ENCODE data around the gene POU2F2. TPM values are rescaled to one million over a fixed set of nuclear protein-coding genes. Genes with fewer than 3 reads are reported as not detected.
"Not testable (repeated sequence)": the region's sequence is repeated elsewhere in the genome, so short reads cannot be mapped to it uniquely, and the experiment has no call there.

The POU2F2 gene
- total RNA-seq, 1 donor from 2014 or later, result 0.65 TPM

- Mint-ChIP-seq H3K27me3 (ENCODE audit: low read depth) (no peaks in the 10 kb centered on the region), H3K9me3 (no peaks in the 10 kb centered on the region)
Observed at GRCh38 chr19:42048992-42049391, 83.3 kb downstream of the POU2F2 start.

GRCh38 chr19:42045575-42045974 lies 86.7 kb downstream of the POU2F2 start:
- TF ChIP-seq CTCF (IDR thresholded peaks at IDR 0.05; ENCODE audit: unreplicated experiment), result no peak
- DNase-seq (ENCODE audit: low spot score in 2 of 2, unreplicated experiment in 2 of 2), result no peak
- Mint-ChIP-seq H3K27me3 (ENCODE audit: low read depth) (no peaks in the 10 kb centered on the region), H3K4me3 (no peak overlapping the region), H3K4me1 (no peaks in the 10 kb centered on the region), H3K9me3 (no peaks in the 10 kb centered on the region), H3K27ac (no peak overlapping the region), H3K36me3 (peaks cover 9% of the 10 kb centered on the region)

More at GRCh38 chr19:42048992-42049391, 83.3 kb downstream of the POU2F2 start:
- TF ChIP-seq CTCF (IDR thresholded peaks at IDR 0.05; ENCODE audit: unreplicated experiment), result no peak
- Mint-ChIP-seq H3K36me3 (peaks cover 19% of the 10 kb centered on the region), H3K27ac (no peak overlapping the region), H3K4me1 (no peaks in the 10 kb centered on the region), H3K4me3 (no peak overlapping the region)
- no peak for DNase-seq (ENCODE audit: low spot score in 2 of 2, unreplicated experiment in 2 of 2)

- peaks cover 5% of the 10 kb centered on the region for H3K36me3 Mint-ChIP-seq
Observed at GRCh38 chr19:42042455-42043170, 89.6 kb downstream of the POU2F2 start.

GRCh38 chr19:42040491-42040890 lies 91.8 kb downstream of the POU2F2 start:
- not testable (repeated sequence) for H3K36me3 Mint-ChIP-seq; H3K4me3 Mint-ChIP-seq; H3K9me3 Mint-ChIP-seq; H3K27ac Mint-ChIP-seq; DNase-seq (ENCODE audit: low spot score in 2 of 2, unreplicated experiment in 2 of 2); H3K27me3 Mint-ChIP-seq (ENCODE audit: low read depth); H3K4me1 Mint-ChIP-seq

More at GRCh38 chr19:42042455-42043170, 89.6 kb downstream of the POU2F2 start:
- Mint-ChIP-seq H3K9me3 (no peaks in the 10 kb centered on the region), H3K27ac (no peak overlapping the region), H3K4me1 (no peaks in the 10 kb centered on the region), H3K27me3 (ENCODE audit: low read depth) (no peaks in the 10 kb centered on the region), H3K4me3 (no peak overlapping the region)
- no peak for DNase-seq (ENCODE audit: low spot score in 2 of 2, unreplicated experiment in 2 of 2)
- TF ChIP-seq CTCF (IDR thresholded peaks at IDR 0.05; ENCODE audit: unreplicated experiment), result no peak

- TF ChIP-seq CTCF (IDR thresholded peaks at IDR 0.05; ENCODE audit: unreplicated experiment), result no peak
- Mint-ChIP-seq H3K4me1 (no peaks in the 10 kb centered on the region), H3K4me3 (no peak overlapping the region), H3K27ac (no peak overlapping the region), H3K36me3 (peaks cover 2% of the 10 kb centered on the region), H3K9me3 (no peaks in the 10 kb centered on the region), H3K27me3 (ENCODE audit: low read depth) (no peaks in the 10 kb centered on the region)
- DNase-seq (ENCODE audit: low spot score in 2 of 2, unreplicated experiment in 2 of 2), result no peak
Observed at GRCh38 chr19:42040031-42040430, 92.2 kb downstream of the POU2F2 start.

- no peak for DNase-seq (ENCODE audit: low spot score in 2 of 2, unreplicated experiment in 2 of 2)
- no peak for TF ChIP-seq CTCF (IDR thresholded peaks at IDR 0.05; ENCODE audit: unreplicated experiment)
- H3K27me3 Mint-ChIP-seq (ENCODE audit: low read depth), result no peaks in the 10 kb centered on the region
- no peaks in the 10 kb centered on the region for H3K4me1 Mint-ChIP-seq
- H3K4me3 Mint-ChIP-seq, result no peak overlapping the region
- no peaks in the 10 kb centered on the region for H3K9me3 Mint-ChIP-seq
- no peak overlapping the region for H3K27ac Mint-ChIP-seq
- H3K36me3 Mint-ChIP-seq, result no peaks in the 10 kb centered on the region
Observed at GRCh38 chr19:42038666-42039065, 93.6 kb downstream of the POU2F2 start.

Measured in mesothelial cell of epicardium (in vitro differentiated cells).